ENCODE results near the gene TBC1D22A. TPM values are rescaled to one million over a fixed set of nuclear protein-coding genes. Genes with fewer than 3 reads are reported as not detected.

Gene TBC1D22A
- total RNA-seq, 1 donor from 2014 or later, result 24.2 TPM

GRCh38 chr22:46726986-46727317, 35.5 kb upstream of the TBC1D22A start:
- H3K9ac ChIP-seq (ENCODE audit: low read length), result no peak overlapping the region
- Mint-ChIP-seq H3K27ac (ENCODE audit: unreplicated experiment) (no peak overlapping the region), H3K9me3 (ENCODE audit: unreplicated experiment) (no peaks in the 10 kb centered on the region), H3K36me3 (ENCODE audit: low read depth, unreplicated experiment) (peaks cover 2% of the 10 kb centered on the region), H3K4me3 (ENCODE audit: unreplicated experiment) (peak overlapping the region; percentile 8), H3K4me1 (ENCODE audit: low read depth, unreplicated experiment) (peaks cover 9% of the 10 kb centered on the region), H3K27me3 (ENCODE audit: low read depth, unreplicated experiment) (no peaks in the 10 kb centered on the region)
- no peak overlapping the region for H2AFZ ChIP-seq (ENCODE audit: low read depth, low read length)
- peaks cover 82% of the 10 kb centered on the region for H3K79me2 ChIP-seq (ENCODE audit: insufficient read depth, low read length)
- H3K36me3 ChIP-seq (ENCODE audit: insufficient read depth, low read length), result no peaks in the 10 kb centered on the region
- no peaks in the 10 kb centered on the region for H3K27me3 ChIP-seq (ENCODE audit: insufficient read depth, low read length)
- DNase-seq (ENCODE audit: low read depth) (no peak), FAIRE-seq (no peak)
- no peak overlapping the region for H3K4me2 ChIP-seq (ENCODE audit: low read length)
- no peaks in the 10 kb centered on the region for H3K4me1 ChIP-seq (ENCODE audit: insufficient read depth, low read length)
- H4K20me1 ChIP-seq (ENCODE audit: insufficient read depth, low read length), result peaks cover 90% of the 10 kb centered on the region
- H3K27ac ChIP-seq (ENCODE audit: low read depth, low read length), result no peak overlapping the region
- TF ChIP-seq, protein P1, sequence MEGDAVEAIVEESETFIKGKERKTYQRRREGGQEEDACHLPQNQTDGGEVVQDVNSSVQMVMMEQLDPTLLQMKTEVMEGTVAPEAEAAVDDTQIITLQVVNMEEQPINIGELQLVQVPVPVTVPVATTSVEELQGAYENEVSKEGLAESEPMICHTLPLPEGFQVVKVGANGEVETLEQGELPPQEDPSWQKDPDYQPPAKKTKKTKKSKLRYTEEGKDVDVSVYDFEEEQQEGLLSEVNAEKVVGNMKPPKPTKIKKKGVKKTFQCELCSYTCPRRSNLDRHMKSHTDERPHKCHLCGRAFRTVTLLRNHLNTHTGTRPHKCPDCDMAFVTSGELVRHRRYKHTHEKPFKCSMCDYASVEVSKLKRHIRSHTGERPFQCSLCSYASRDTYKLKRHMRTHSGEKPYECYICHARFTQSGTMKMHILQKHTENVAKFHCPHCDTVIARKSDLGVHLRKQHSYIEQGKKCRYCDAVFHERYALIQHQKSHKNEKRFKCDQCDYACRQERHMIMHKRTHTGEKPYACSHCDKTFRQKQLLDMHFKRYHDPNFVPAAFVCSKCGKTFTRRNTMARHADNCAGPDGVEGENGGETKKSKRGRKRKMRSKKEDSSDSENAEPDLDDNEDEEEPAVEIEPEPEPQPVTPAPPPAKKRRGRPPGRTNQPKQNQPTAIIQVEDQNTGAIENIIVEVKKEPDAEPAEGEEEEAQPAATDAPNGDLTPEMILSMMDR (IDR thresholded peaks at IDR 0.05; ENCODE audit: insufficient read depth, low read depth, low read length), result no peak
- no peak for TF ChIP-seq EZH2 (IDR thresholded peaks at IDR 0.05; ENCODE audit: insufficient read depth, low read length)
- H3K9me3 ChIP-seq (ENCODE audit: insufficient read depth, low read depth, low read length), result no peaks in the 10 kb centered on the region
- no peak overlapping the region for H3K4me3 ChIP-seq (ENCODE audit: insufficient read depth, low read depth, low read length)

DNA sequence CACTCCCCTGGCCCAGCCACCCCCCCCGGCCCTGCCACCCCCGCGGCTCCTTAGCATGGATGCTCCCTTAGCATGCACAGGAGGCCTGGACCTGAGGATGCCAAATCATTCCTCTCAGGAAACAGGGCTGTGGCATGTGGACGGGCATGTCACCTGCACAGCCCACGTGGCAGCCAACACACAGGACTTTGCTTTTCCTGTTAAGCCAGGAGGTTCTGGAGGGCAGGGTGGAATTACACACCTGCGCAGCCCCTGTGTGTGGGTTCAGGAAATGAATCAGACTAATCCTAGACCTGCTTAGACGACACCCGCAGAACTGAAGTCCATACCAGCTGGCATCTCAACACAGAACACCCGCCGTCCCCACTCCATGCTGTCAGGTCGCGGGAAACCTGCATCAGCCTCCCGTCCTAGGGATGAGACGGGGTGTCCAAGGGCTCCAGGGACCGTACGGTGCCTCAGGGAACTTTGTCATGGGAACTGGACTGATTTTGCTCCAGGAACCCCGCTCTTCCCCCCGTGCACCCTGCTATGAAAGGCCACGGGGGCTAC, 34.6 kb upstream of the TBC1D22A start:
- no peaks in the 10 kb centered on the region for H3K27me3 ChIP-seq (ENCODE audit: insufficient read depth, low read length)
- peaks cover 88% of the 10 kb centered on the region for H3K79me2 ChIP-seq (ENCODE audit: insufficient read depth, low read length)
- Mint-ChIP-seq H3K4me1 (ENCODE audit: low read depth, unreplicated experiment) (peaks cover 9% of the 10 kb centered on the region), H3K4me3 (ENCODE audit: unreplicated experiment) (no peak overlapping the region), H3K27ac (ENCODE audit: unreplicated experiment) (no peak overlapping the region), H3K36me3 (ENCODE audit: low read depth, unreplicated experiment) (peaks cover 2% of the 10 kb centered on the region), H3K27me3 (ENCODE audit: low read depth, unreplicated experiment) (no peaks in the 10 kb centered on the region), H3K9me3 (ENCODE audit: unreplicated experiment) (no peaks in the 10 kb centered on the region)
- TF ChIP-seq, protein P1 (IDR thresholded peaks at IDR 0.05; ENCODE audit: insufficient read depth, low read depth, low read length), result no peak
- TF ChIP-seq EZH2 (IDR thresholded peaks at IDR 0.05; ENCODE audit: insufficient read depth, low read length), result no peak
- no peak overlapping the region for H3K4me3 ChIP-seq (ENCODE audit: insufficient read depth, low read depth, low read length)
- FAIRE-seq, result no peak
- H3K4me2 ChIP-seq (ENCODE audit: low read length), result no peak overlapping the region
- no peaks in the 10 kb centered on the region for H3K4me1 ChIP-seq (ENCODE audit: insufficient read depth, low read length)
- no peaks in the 10 kb centered on the region for H3K36me3 ChIP-seq (ENCODE audit: insufficient read depth, low read length)
- DNase-seq (ENCODE audit: low read depth), result no peak
- H3K9ac ChIP-seq (ENCODE audit: low read length), result no peak overlapping the region
- no peak overlapping the region for H2AFZ ChIP-seq (ENCODE audit: low read depth, low read length)
- H4K20me1 ChIP-seq (ENCODE audit: insufficient read depth, low read length), result peaks cover 88% of the 10 kb centered on the region
- H3K9me3 ChIP-seq (ENCODE audit: insufficient read depth, low read depth, low read length), result no peaks in the 10 kb centered on the region
- no peak overlapping the region for H3K27ac ChIP-seq (ENCODE audit: low read depth, low read length)

GRCh38 chr22:46728470-46728869, 34.0 kb upstream of the TBC1D22A start:
- Mint-ChIP-seq H3K9me3 (ENCODE audit: unreplicated experiment) (no peaks in the 10 kb centered on the region), H3K27me3 (ENCODE audit: low read depth, unreplicated experiment) (no peaks in the 10 kb centered on the region), H3K27ac (ENCODE audit: unreplicated experiment) (no peak overlapping the region), H3K4me1 (ENCODE audit: low read depth, unreplicated experiment) (peaks cover 9% of the 10 kb centered on the region), H3K36me3 (ENCODE audit: low read depth, unreplicated experiment) (peaks cover 2% of the 10 kb centered on the region), H3K4me3 (ENCODE audit: unreplicated experiment) (no peak overlapping the region)
- peaks cover 85% of the 10 kb centered on the region for H4K20me1 ChIP-seq (ENCODE audit: insufficient read depth, low read length)
- TF ChIP-seq, protein P1 (IDR thresholded peaks at IDR 0.05; ENCODE audit: insufficient read depth, low read depth, low read length), result no peak
- TF ChIP-seq EZH2 (IDR thresholded peaks at IDR 0.05; ENCODE audit: insufficient read depth, low read length), result no peak
- no peaks in the 10 kb centered on the region for H3K9me3 ChIP-seq (ENCODE audit: insufficient read depth, low read depth, low read length)
- H3K79me2 ChIP-seq (ENCODE audit: insufficient read depth, low read length), result peaks cover 91% of the 10 kb centered on the region
- H3K4me3 ChIP-seq (ENCODE audit: insufficient read depth, low read depth, low read length), result no peak overlapping the region
- no peaks in the 10 kb centered on the region for H3K4me1 ChIP-seq (ENCODE audit: insufficient read depth, low read length)
- no peak overlapping the region for H3K4me2 ChIP-seq (ENCODE audit: low read length)
- H3K9ac ChIP-seq (ENCODE audit: low read length), result no peak overlapping the region
- no peaks in the 10 kb centered on the region for H3K27me3 ChIP-seq (ENCODE audit: insufficient read depth, low read length)
- FAIRE-seq (no peak), DNase-seq (ENCODE audit: low read depth) (no peak)
- no peak overlapping the region for H3K27ac ChIP-seq (ENCODE audit: low read depth, low read length)
- no peaks in the 10 kb centered on the region for H3K36me3 ChIP-seq (ENCODE audit: insufficient read depth, low read length)
- H2AFZ ChIP-seq (ENCODE audit: low read depth, low read length), result no peak overlapping the region

All from astrocyte (in vitro differentiated cells and primary cell).